Fibroblast of mammary gland (primary cell): ENCODE measurements around the gene MPC2.

Source experiments
- DNase-seq: peaks from one replicate; pipeline ENCODE4 v3.0.0-alpha.2; 2010; ENCODE audit warnings: low read depth
- H3K4me3 ChIP-seq: 2 replicates; pipeline ENCODE4 v1.5.1; 2011; ENCODE audit warnings: low read depth, mild to moderate bottlenecking, low read length, moderate library complexity; ENCODE audit not compliant: control insufficient read depth
- TF ChIP-seq, protein P1 (sequence below): conservative IDR thresholded peaks from 2 replicates; pipeline ENCODE4 v1.5.1; 2011; ENCODE audit warnings: low read depth, low read length, inconsistent platforms; ENCODE audit not compliant: control insufficient read depth, insufficient read depth

MPC2 gene

DNA sequence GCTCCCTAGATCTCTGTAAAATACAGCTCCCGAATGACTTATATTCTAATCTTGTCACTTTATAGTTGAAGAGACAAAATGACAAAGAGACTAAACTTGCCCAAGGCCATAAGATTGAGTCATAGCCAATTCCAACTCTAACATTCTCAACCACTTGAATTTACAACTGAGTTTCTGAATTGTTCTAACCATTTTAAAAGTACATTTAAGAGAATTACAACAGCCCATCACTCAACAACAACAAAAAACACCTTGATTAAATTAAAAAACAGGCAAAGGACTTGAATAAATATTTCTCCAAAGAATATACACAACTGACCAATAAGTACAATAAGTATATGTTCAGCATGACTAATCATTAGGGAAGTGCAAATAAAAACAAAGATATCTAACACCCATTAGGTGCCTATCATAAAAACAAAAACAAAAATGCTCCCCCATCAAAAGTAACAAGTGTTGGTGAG is 14.2 kb downstream of the MPC2 start:
- TF ChIP-seq, protein P1, sequence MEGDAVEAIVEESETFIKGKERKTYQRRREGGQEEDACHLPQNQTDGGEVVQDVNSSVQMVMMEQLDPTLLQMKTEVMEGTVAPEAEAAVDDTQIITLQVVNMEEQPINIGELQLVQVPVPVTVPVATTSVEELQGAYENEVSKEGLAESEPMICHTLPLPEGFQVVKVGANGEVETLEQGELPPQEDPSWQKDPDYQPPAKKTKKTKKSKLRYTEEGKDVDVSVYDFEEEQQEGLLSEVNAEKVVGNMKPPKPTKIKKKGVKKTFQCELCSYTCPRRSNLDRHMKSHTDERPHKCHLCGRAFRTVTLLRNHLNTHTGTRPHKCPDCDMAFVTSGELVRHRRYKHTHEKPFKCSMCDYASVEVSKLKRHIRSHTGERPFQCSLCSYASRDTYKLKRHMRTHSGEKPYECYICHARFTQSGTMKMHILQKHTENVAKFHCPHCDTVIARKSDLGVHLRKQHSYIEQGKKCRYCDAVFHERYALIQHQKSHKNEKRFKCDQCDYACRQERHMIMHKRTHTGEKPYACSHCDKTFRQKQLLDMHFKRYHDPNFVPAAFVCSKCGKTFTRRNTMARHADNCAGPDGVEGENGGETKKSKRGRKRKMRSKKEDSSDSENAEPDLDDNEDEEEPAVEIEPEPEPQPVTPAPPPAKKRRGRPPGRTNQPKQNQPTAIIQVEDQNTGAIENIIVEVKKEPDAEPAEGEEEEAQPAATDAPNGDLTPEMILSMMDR = no peak
- DNase-seq = no peak
- H3K4me3 ChIP-seq = no peak overlapping the region

DNA sequence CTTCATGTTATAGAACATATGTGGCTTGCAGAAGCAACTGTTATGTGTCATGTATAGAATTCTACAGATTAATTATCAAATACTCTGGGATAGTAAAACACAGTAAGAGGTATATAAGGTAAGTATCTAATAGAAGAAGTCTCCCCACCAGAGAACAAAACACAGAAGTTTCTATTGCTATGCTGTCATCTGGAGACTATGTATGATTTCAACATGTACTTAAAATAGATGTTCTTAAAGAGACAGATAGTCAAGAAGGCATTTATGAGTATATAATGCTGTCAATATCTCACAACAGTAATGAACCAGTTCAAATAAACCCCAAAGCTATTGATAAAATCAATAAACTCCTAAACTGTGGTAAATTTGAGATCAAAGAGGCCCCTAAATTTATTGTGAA is 14.8 kb downstream of the MPC2 start:
- no peak overlapping the region for H3K4me3 ChIP-seq
- peak; percentile 44 for DNase-seq
- TF ChIP-seq, protein P1 = no peak

DNA sequence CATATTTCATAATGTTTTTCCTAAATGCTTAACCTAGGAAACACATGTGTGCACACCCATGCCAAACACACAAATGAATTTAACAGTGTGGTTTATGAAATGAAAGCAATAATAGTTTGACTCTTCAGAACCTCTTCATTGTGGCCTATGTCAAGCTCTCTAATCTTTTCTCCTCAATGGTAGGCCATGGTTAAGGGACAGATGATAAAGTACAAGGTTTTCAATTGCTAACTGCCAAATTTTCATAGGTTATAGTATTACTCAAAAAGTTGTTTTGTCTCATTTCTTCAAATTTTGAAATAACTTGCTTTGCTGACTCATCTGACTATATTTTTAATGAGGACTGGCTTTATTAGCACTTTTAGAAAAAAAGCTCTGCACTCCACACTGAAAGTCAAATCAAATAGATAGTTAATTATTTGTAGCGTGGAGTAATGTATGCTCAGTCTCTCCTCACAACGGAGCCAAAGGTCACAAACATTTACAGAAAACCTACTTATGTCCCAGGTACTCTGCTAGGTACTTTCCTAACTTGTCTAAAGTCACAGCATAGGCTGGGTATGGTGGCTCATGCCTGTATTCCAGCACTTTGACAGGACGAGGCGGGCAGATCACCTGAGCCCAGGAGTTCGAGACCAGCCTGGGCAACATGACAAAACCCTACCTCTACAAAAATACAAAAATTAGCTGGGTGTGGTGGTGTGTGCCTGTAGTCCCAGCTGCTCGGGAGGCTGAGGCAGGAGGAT is 19.9 kb downstream of the MPC2 start:
- DNase-seq = no peak
- no peak overlapping the region for H3K4me3 ChIP-seq
- TF ChIP-seq, protein P1 = no peak

DNA sequence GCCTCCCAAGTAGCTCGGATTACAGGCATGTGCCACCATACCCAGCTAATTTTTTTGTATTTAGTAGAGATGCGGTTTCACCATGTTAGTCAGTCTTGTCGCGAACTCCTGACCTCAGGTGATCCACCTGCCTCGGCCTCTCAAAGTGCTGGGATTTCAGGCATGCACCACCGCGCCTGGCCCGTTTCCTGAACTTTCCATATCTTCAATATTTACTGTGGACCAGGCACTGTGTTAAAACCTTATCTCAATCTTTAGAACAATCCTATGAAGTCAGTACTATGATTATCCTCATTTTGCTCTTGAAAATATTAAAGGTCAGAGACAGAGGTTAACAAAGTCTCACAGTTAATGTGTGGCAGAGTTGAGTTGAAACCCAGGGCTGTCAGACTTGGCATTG is 21.3 kb downstream of the MPC2 start:
- TF ChIP-seq, protein P1 = no peak
- no peak overlapping the region for H3K4me3 ChIP-seq
- DNase-seq = no peak

DNA sequence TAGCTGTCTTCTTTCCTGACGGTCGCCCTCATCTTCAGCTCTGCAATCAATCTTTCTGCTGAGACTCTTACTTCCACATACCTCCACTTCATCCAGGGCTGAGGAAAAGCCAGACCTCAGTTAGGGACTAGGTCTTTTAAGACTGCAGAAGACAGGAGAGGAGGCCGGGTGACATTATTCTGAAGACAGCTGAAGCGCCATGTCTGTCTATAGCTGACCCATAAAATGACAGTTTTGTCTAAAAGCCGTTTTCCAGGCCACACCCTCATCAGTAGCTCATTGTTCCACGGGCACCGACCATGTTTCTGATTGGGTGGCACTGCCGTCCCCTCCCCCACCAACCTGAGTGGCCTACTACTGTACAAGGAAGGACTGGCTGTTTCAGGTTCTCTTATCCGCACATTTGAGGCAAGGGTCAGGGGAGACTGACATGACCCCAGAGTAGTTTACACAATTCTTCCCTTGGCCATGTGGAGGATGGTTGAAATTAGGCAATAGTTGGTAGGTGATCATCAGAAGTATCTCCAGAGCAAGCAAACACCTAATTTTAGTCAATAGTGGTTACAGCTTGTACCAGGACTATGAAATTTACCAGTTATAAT is 22.9 kb downstream of the MPC2 start, which contains the start of gene ADCY10:
Gene ADCY10 (minus strand): TSS at position 240 of the 602 bp plus-strand sequence. CDS start 8,994 bp downstream, outside the sequence.
- TF ChIP-seq, protein P1 = no peak
- no peak within 1 kb of the TSS for H3K4me3 ChIP-seq
- no peak for DNase-seq

DNA sequence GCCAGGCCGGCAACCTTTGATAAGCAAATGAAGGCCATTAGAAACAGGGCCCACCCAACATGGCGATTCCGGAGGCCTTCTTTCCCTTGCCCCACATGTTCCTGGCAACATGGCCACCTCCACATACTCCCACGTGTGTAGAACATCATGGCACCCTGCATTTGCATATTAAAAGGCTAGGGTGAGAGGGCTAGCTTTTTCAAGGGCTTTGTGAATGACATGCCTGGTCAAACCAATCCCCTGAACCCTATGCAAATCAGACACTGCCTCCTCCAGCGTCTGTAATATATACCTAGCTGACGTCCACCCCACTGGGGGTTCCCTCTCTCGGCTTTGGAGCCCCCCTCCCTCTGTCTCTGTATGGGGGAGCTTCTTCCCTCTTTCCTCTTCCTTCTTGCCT is 24.6 kb downstream of the MPC2 start:
- TF ChIP-seq, protein P1 = no peak
- no peak overlapping the region for H3K4me3 ChIP-seq
- no peak for DNase-seq

DNA sequence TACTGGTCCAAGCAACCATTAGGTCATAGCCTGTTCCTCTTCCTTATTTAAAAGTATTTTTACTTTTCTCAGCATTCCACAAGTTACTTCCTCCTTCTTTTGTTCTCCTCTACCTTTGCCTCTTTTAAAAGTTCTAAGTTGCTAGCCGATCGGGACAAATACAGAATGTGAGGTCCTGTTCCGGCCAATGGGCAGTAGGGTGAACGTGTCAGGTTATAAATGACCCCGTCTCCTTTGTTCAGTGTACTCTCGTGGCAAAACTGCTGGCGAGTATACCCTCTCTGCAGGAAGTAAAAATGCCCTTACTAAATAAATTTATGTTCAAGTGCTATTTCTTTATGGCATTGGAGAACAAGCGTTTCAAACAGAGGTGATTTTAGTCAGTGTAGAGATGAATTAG is 25.5 kb downstream of the MPC2 start:
- TF ChIP-seq, protein P1 = no peak
- H3K4me3 ChIP-seq = no peak overlapping the region
- DNase-seq = no peak
